HG03196 (cell line): Measurements from ENCODE around the gene THAP11.
A peak's percentile ranks its signal among the peaks of the same experiment; 100 is the strongest.

Experiments used
- ATAC-seq: cut with Tn5 transposase; IDR thresholded peaks from one replicate; pipeline ENCODE4 v1.9.1; 2021; ENCODE audit not compliant: unreplicated experiment

THAP11 gene

GRCh38 chr16:67883146-67883871 lies 41.2 kb downstream of the THAP11 start:
- no peak for ATAC-seq

GRCh38 chr16:67883872-67884261 lies 41.7 kb downstream of the THAP11 start:
- no peak for ATAC-seq

- ATAC-seq, result no peak
Measured at GRCh38 chr16:67884684-67885083, 42.6 kb downstream of the THAP11 start, which contains the start of gene NRN1L. Gene NRN1L (plus strand): TSS chr16:67884885. CDS start chr16:67884904, 19 bp downstream.

- no peak for ATAC-seq
Measured at GRCh38 chr16:67885545-67885944, 43.4 kb downstream of the THAP11 start.

GRCh38 chr16:67885976-67886375 lies 43.9 kb downstream of the THAP11 start:
- no peak for ATAC-seq

- ATAC-seq, result no peak
Measured at GRCh38 chr16:67886387-67886786, 44.3 kb downstream of the THAP11 start.

- no peak for ATAC-seq
Measured at GRCh38 chr16:67888331-67888730, 46.2 kb downstream of the THAP11 start.

- ATAC-seq, result no peak
Measured at GRCh38 chr16:67892375-67892774, 50.3 kb downstream of the THAP11 start.

GRCh38 chr16:67892899-67893742 lies 51.0 kb downstream of the THAP11 start, which contains the start of gene PSKH1:
Gene PSKH1 (plus strand): TSS chr16:67893254. CDS start chr16:67908750, 15,496 bp downstream.
- ATAC-seq, result peak; percentile 87
